GM19023 (cell line): ENCODE measurements around the gene FSD2.

Source experiments
- ATAC-seq: cut with Tn5 transposase; IDR thresholded peaks from one replicate; pipeline ENCODE4 v1.9.1; 2021; ENCODE audit warnings: mild to moderate bottlenecking, moderate library complexity; ENCODE audit not compliant: unreplicated experiment

Gene FSD2

GRCh38 chr15:82805994-82806406, at the start of gene FSD2:
FSD2 (minus strand) TSS chr15:82806069; CDS start chr15:82787390, 18,679 bp downstream.
- ATAC-seq: peak; percentile 38

DNA sequence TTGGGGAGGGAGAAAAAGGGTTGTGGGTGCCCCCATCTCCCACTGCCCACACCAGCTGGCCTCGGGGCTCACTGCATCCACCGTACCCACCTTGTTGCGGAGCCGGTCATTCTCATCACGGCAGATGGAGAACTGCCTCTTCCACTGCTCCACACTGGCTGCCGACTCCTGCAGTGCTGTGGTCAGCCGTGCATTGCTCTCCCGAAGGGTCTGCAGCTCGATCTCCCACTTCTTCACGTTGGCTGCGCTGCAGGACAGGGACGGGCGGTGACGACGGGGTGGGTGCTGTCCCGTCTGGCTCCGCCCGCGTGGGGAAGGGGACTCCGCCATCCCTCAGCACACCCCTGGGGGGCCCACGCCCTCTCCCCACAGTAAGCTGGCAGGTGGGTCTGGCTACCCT, 48.7 kb upstream of the FSD2 start:
- no peak for ATAC-seq

- no peak for ATAC-seq
These were observed 47.2 kb upstream of the FSD2 start for GRCh38 chr15:82852941-82853561.

DNA sequence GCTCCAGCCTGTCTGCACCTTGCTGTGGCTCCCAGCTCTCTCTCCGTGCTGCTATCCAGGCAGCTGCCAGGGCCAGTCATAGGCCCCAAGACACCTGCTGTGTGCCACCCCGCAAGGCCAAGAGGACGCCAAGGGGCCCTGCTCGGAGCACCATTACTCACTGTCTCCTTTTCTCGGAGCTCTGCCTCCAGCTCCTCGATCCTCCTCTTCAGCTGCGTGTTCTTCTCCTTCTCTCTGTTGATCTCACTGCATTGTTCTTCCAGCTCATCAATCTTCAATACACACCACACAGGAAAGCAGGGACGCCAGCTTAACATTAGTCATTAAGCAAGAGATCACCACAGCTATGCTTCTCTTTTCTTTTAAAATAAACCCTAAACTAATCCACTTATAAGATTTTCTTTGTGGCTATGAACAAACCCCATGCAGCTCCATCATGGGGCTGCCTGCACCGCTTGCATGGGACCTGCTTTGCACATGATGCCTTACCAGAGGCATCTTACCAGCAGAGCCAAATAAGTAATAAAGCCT, 46.2 kb upstream of the FSD2 start:
- ATAC-seq: no peak

DNA sequence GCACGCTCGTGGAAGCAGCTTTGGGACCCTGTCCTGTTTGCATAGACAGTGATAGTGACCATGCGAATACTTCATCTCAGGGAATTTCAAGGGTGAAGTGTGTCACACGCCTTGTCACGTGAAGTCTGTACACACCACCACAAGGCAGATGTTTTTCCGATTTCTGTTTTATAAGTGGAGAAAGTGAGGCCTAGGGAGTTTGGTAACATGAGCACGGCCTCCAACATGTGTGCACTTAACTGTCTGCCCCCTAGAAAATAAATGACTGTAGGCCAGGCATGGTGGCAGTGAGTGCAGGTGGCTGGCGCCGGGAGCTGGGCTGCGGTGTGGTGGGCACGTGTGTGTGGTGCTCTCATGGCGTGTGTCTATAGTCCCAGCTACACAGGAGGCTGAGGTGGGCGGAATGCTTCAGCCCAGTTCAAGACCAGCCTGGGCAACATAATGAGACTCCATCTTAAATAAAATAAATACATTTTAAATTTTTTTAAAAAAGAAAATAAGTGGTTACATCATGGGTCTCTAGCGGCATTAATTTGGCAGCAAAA, 45.5 kb upstream of the FSD2 start:
- no peak for ATAC-seq

- ATAC-seq: no peak
These were observed 44.9 kb upstream of the FSD2 start for GRCh38 chr15:82850731-82851130.

- no peak for ATAC-seq
These were observed 44.0 kb upstream of the FSD2 start for GRCh38 chr15:82849556-82850512.

DNA sequence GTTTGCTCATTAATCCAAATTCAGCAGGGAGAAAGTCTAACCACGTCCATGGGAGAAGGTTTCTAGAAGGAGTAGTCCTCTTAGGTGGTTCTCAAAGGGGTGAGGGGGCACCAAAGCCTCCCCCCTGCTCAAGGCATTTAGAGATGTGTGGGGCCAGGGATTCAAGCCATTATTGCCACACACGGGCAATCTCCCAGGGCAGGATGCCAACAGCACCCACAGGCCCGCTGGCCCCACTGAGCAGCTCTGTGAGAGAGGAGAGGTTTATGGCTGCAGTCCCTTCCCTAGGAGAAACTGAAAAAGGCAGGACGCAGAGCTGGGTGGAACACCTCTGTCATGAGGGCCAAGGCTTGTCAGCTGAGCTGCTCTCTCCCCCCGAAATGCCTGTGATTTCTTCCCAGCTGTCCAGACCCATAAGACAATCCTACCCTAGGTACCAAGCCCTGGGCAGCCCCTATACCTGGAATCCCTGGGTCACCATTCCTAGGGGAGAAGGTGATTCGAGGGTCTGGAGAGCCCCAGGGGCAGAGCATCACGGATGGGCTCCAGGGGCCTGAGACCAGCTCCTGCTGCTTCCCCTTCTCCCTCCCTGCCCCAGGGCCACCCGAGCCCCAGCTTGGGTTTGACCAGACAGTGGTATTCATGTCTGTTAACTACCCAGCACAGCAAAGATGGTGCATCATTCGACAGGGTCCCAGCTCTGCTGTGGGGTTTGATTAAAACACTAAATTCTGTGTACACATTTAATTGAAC, 42.5 kb upstream of the FSD2 start:
- ATAC-seq: no peak

DNA sequence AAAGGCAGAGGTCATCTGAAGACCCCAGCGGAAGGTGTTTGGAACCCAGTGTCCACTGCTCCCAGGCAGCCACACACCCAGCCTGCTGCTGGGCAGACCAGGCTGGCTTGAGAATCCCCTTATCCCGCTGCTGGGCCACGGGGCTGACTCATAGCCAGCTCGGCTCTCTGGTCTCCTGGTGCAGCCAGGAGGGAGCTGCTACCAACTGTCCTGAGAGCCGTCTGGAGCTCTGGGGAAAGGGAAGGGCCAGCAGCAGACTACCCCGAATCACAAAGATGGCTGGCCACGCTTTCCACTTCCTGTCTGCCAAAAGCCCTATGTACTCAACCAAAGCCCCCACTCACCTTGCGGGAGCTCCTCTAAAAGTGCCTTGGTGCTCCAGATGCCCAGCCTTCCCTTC, 41.8 kb upstream of the FSD2 start:
- ATAC-seq: no peak

DNA sequence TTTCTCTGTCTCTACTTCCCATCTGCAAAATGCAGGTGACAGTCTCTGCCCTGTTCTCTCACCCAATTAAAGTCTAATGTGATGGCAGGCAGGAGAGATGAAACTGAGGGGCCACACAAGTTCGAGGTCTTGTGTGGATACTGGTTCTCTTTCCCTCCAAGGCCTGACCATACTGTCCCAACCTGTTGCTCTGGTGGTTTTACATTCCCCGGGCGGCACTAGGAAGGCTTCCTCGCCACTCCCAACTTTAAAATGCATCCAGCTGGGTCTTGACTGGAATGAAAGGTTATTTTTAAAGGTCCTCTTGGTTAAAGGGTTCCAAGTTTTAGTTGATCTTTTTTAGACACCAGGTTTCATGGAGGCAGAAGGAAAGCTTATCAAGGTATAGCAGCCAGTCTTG, 40.8 kb upstream of the FSD2 start:
- no peak for ATAC-seq

DNA sequence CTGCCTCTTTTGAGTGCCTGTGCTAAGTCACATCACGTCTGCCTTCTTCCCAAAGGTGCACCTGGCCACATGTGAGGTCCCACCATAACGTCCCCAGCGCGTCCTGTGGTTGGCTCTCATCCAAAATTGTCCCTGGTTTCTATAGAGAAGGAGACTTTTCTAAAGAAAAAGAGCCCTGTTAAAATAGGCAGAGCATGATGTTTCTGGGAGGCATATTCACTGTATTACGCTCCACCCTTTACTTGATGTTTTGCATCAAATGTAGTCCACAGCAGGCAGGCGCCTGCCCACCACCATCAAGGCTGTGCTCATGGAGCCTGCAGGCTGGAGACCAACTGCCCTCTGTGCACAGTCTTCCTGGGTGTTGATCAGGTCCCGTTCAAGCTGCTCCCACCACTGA, 39.8 kb upstream of the FSD2 start:
- no peak for ATAC-seq

- no peak for ATAC-seq
These were observed 37.7 kb upstream of the FSD2 start for GRCh38 chr15:82843566-82843965.

DNA sequence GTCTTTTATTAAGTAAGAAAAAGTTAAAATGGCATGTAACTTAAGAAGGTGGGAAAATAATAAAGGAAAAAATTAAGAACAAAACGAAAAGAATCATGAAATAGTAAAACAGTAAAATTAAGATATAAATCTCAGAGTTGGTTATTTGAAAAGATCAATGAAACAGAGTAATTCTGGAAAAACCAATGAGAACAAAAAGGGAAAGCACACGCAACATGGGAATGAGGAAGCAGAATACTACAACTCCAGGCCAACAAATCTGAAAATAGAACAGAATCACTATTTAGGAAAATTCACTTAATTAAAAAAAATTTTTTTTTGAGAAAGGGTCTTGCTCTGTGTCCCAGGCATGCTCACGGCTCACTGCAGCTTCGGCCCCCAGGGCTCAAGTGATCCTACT, 34.3 kb upstream of the FSD2 start:
- no peak for ATAC-seq

- no peak for ATAC-seq
These were observed 33.3 kb upstream of the FSD2 start for GRCh38 chr15:82839136-82839535.

DNA sequence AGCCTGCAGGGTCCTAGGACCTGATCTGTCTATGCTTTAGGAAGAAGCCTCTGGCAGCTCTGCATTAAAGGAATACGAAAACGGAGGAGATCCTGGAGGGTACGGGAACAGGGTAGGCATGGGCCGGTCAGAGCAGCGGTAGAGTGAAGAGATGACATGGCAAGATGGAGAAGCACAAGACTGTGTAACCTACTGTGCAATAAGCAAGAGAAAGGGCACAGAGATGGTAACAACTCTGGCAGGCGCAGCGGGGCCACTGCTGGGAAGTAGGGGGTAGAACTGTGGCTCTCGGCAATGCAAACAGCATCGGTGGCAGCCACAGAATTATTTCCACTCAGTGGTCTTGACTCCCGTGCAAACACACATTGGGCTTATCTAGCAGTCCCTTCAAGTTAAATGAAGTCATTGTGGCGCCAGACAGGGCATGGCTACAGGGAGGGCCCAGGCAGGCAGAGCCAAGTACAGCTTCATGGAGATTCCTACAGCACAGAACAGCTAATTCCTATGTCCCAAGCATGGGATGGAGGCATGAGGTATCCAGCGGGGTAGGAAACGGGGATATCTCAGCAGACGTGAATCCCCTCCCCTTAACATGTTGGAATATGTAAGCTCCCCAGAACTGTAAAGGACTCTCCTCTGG, 32.3 kb upstream of the FSD2 start:
- no peak for ATAC-seq

DNA sequence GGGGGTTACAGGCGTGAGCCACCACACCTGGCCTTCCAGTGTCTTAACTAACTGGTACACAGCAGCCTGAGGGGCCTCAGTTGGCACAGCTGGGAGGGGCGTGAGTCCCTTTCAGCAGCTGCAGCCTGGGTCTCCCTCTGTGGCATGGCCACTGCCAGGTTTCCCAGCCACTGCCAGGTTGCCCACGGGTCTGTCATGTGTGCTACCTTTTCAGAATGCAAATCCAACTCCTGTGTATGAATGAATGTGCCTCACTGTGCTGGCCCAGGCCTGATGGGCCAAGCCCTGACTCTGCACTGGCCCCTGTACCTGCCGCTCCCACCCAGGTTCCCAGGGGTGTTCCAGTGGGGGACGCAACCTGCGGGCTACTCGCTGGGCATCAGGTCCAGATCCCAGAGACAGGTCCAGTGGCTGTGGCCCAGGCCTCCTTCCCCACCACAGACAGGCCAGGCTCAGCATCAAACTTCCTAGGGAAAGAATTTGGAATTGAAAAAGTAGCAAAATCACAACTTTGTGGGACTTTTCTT, 29.6 kb upstream of the FSD2 start:
- no peak for ATAC-seq

DNA sequence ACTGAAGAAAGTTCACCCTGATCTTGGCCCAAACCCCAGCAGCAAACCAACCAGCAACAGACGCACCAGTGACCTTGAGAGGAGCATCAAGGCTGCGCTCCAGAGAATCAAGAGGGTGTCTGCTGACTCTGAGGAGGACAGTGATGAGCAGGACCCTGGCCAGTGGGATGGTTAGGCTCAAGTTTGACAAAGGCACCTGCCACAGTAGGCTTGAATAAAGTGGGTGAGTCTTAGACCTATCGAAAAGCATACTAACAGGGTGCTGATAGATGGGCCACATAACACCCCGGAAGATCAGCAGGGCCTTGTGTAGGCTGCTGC, 27.5 kb upstream of the FSD2 start:
- ATAC-seq: no peak

GRCh38 chr15:82832601-82833361, 26.9 kb upstream of the FSD2 start:
- ATAC-seq: peak; percentile 80

DNA sequence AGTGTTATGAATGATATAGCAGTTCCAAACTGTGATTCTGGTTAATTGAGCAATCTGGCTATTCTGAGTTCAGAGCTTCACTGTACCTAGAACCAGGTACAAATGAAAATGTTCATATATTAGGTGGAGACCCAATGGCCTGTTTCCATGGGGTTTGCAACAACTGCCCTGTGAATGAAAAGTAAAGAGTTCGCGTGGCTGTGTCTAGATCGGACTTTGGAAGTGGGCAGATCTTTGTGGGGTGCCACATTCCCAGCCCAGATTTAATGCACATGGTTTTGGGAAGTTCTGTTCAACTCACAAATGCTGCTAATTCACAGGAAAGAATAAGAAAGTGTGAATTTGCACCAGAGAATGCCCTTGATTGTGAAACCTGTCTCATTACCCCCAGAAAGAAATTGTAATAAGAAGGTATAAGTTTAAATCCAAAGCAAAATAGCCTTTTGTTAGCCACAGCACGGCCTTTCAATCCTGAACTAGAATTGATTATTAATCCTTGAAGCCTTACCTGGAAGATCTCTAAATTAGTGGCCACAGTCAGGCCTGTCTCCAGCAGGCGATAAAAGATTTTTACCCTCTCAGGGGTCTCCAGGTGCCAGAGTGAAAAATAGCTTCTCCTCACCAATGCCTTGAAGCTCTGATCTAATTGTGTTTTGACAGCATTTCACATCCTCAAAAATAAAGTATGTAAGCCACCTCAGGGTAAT, 26.2 kb upstream of the FSD2 start:
- ATAC-seq: peak; percentile 27
